Medulla oblongata (tissue), 1 donor: Measurements from ENCODE around the gene HTR2B.
"Not testable (repeated sequence)": the region's sequence is repeated elsewhere in the genome, so short reads cannot be mapped to it uniquely, and the experiment has no call there.

Source experiments
- DNase-seq: peaks from one replicate; pipeline ENCODE4 v3.0.0-alpha.2; 2015; ENCODE audit errors: extremely low spot score

The HTR2B gene

DNA sequence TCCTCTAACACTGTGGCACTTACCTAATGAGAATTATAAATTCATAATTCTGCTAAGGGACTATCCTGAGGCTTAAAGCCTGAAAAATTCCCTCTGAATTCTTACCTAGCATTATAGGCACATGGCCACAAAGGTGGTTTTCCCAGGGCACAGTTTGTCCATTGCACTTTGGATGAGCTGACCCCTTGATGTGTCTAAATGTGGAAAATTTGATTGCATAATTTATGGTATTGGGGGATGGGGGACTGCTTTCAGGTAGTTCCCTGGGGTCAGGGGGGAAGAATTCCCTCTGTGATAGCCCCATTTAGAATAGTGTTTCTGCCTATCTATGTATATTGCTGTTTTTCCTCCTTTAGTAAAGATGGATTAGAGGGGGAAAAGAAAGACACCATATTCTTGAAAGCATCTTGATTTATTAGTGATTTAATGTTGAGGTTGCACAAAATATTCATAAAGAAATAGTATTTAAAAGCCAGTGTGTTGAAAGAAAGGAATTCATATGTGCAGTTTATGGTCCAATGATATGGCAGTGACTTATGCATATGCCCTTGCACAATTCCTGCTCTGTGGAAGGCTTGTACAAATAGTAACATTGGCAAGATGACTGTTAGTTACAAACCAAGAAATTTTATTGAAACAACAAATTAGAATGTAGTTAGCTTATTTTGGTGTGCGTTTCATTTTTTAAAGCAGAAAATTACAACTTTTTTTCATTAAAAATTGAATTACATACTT is 8.7 kb upstream of the HTR2B start:
- DNase-seq = no peak

- DNase-seq = no peak
Observed at GRCh38 chr2:231132129-231132528, 7.3 kb upstream of the HTR2B start.

- DNase-seq = no peak
Observed at GRCh38 chr2:231130336-231131056, 5.7 kb upstream of the HTR2B start.

DNA sequence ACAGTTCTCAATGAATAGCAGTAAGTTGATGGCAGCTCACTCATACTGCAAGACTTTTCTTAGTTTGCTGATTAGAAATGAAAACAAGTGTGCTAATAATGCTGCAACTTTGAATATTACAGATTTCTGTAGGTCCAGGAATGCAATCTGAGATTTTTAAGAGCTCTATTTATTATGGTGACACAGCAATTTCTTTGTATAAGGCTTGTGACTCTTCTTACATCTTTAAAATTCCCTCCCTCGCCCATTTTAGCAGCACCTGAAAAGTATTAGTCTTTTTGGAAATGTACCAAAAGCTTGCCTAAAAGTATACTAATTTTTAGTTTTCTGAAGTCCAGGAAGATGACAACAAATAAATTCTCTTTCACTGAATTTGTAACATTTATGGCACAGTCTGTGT is 4.4 kb upstream of the HTR2B start:
- no peak for DNase-seq

DNA sequence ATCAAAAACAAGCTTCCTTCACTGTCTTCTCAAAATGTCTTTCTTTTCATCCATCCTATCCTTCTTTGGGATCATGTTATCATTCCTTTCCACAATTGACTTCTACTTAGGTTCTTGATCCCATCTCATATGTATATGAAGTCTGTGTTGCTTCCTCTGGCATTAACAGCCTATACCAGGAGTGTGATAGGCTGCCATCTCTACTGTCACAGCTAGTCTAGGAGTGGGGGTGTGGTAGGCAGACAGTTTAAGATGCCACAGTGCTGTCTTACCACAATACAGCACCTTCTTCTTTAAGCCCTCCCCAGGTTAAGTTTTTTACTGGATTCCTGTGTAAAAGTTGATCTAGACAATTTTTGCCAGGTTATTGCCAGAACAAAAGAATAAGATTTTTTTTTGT is 3.7 kb upstream of the HTR2B start:
- DNase-seq = no peak

DNA sequence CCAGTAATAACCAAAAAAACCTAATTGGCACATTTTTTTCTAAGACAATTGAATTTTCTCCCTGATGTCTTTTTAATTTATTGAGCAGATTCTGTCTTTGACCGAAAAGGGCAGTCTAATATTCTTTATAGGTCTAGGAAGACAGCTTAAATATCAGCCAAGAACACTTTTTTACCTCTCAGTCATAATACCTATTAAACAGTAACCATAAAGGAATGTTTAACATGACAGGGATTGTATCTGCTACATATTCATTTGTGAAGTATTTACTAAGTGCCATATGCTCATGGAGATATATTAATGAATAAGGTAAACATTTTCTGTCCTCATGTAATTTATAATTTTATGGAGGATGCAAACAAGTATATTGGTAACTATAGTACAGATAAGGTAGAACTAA is 3.1 kb upstream of the HTR2B start:
- no peak for DNase-seq

DNA sequence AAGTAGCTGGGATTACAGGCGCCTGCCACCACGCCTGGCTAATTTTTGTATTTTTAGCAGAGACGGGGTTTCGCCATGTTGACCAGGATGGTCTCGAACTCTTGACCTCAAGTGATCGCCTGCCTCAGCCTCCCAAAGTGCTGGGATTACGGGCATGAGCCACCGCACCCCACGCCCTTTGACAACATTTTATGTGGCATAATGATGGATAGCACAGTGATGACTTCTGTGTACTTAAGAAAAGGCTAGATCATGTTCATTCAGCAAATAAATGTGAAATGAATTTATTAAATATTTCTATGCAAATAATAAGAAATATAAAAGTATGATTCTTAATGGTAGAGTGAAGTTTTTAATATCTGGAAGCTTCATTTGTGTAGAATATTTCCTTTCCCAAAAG is 2.6 kb upstream of the HTR2B start:
- no peak for DNase-seq

- DNase-seq = no peak
Observed at GRCh38 chr2:231126123-231126522, 1.3 kb upstream of the HTR2B start.

DNA sequence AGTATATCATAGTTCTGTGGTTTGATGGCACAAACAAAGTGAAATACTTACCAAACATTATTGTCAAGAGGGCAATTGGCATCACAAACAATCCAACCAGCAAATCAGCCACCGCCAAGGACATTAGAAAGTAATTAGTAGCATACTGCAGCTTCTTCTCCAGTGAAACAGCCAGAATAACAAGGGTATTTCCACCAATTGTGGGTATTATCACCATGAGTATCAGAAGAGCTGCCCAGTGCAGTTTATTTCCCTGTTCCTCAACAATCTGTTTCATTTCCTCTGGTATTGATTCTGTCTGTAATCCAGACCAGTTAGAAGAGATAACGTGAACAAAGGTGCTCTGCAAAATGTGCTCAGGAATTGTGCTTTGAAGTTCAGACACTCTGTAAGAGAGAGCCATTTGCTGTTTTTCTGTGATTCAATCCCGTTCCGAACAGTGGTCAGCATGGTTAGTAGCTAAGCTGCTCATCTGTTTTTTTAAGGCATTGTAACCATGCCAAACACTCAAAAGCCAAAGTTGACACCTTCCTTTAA is 1.4 kb downstream of the HTR2B start:
- DNase-seq = peak; percentile 23

GRCh38 chr2:231118614-231118942 is 6.3 kb downstream of the HTR2B start:
- no peak for DNase-seq

GRCh38 chr2:231117922-231118613 is 6.8 kb downstream of the HTR2B start:
- no peak for DNase-seq

DNA sequence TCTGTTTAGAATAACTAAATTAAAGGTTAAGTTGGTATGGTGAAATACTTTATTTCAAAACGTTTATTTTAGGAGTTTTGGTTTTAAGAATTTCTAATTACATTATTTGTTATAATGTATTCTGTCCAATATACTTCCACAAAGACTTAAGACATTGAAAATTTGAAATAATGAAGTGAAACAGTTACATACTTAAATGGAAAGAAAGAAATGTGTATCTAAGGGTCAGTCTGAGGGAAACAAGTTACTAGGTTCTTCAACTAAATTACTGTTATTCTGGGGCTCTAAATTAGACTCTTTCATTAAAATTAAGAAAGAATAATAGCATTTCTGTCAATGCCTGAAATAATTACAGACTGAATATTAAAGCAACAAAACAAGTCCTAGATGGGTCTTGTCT is 7.7 kb downstream of the HTR2B start:
- no peak for DNase-seq

DNA sequence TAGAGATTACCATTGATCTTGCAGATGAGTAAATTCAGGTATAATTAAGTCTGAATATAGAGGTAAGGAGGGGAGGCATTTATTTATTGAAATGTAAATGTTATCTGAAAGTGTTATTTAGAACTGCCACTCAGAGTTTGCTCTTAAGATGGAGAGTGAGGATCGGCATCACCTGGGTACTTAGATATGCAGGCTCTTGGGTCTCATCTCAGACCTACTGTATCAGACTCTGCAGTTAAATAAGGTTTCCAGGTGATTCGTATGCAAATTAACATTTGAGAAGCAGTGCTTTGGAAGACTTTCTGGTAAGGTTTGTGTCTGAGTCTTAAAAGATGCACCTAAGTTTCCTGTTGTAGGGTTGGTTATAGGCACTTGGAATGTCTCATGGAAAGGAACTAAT is 9.2 kb downstream of the HTR2B start:
- DNase-seq = no peak

DNA sequence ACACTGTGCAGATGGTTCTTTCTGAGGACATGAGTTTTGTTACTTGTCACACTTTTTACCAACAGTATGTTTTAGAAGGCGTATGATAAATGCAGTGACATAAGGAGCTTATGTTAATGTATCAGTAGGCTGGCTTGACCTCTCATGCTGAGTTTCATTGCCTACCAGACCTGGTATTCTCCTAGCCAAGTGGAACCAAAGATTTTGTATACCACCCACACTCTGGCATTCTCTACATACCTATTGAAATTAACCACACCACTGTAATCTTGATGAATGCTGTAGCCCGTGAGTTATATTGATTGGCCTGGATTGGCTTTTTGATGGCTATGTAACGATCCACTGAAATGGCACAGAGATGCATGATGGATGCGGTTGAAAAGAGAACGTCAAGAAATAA is 11.4 kb downstream of the HTR2B start:
- no peak for DNase-seq

- DNase-seq = no peak
Observed at GRCh38 chr2:231111987-231112386, 12.9 kb downstream of the HTR2B start.

DNA sequence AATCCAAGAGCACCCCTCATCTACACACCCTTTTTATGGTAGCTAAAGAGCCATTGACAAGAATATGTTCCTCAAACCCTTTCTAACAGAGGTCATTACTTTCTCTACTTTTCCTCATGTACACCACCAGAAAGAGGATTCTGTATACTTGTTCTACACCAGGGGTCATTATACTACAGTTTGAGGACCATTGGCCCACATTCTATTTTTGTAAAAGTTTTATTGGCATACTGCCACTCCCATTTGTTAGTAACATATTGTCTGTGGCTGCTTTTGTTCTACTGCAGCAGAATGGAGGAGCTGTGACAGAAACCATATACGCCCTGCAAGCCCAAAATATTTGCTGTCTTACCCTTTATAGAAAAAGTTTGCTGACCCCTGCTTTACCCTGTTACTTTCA is 14.3 kb downstream of the HTR2B start:
- no peak for DNase-seq

GRCh38 chr2:231104115-231104713 is 20.6 kb downstream of the HTR2B start:
- DNase-seq = peak; percentile 83

DNA sequence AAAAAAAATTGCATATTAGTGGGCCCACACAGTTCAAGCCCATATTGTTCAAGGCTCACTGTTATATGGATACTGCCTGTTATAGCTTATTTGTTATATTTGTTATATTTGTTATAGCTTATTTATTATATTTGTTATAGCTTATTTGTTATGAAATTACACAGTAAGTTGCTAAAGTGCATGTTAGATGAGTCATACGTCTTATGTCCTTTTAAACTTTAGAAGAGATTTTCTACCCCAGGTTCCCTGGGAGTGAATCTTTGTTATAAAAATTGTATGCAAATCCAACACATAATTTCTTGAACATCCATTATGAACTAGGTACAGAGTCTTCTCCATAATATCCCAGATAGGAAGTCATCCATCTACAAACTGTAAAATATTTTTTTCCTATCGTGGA is 22.1 kb downstream of the HTR2B start:
- DNase-seq = no peak

GRCh38 chr2:231100990-231101389 is 23.9 kb downstream of the HTR2B start:
- no peak for DNase-seq

DNA sequence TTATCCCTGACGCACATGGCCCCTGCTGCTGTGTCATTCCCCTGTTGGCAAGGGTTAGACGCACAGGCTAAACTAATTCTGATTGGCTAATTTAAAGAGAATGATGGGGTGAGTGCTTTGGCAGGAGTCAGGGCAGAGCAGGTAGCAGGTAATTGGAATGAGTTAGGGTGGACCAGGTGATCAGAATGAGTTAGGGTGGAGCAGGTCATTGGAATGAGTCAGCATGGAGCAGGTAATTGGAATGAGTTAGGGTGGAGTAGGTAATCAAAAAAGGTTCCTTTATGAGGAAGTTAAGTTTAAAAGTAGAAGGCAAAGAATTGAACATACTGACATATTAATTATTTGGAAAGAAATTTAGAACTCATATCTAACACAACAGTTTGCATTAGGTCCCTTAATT is 24.5 kb downstream of the HTR2B start:
- DNase-seq = not testable (repeated sequence)

- no peak for DNase-seq
Observed at GRCh38 chr2:231099918-231100317, 24.9 kb downstream of the HTR2B start.

DNA sequence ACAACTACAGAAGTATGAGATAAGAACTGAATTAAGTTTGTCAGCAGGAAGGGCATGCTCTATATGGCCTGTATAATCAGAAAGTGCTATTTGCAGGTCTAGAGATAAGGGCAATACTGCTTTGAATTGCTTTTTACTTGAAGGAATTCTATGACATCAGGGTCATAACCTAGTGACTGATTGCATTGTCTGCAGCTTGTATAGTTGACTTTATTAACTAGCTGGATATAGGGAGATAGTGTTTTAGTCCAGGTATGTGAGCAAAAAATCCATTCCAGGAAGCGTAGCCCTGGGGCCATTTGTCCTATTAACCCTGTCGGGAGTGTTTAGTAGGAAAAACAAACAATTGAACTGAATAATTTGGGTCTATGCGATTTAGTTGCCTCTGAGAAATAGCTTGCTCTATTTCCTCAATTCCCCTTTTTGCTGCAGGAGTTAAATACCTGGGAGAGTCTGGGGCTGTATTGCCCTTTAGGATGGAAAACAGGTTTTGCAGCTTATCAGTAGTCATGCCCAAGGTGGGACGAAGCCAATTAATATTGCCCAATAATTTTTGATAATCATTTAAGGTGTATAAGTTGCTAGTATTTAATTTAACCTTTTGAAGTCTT is 30.0 kb downstream of the HTR2B start:
- DNase-seq = no peak
